ENCODE results near the gene MRPS17.
"Not testable (repeated sequence)": the region's sequence is repeated elsewhere in the genome, so short reads cannot be mapped to it uniquely, and the experiment has no call there.

MRPS17 gene

DNA sequence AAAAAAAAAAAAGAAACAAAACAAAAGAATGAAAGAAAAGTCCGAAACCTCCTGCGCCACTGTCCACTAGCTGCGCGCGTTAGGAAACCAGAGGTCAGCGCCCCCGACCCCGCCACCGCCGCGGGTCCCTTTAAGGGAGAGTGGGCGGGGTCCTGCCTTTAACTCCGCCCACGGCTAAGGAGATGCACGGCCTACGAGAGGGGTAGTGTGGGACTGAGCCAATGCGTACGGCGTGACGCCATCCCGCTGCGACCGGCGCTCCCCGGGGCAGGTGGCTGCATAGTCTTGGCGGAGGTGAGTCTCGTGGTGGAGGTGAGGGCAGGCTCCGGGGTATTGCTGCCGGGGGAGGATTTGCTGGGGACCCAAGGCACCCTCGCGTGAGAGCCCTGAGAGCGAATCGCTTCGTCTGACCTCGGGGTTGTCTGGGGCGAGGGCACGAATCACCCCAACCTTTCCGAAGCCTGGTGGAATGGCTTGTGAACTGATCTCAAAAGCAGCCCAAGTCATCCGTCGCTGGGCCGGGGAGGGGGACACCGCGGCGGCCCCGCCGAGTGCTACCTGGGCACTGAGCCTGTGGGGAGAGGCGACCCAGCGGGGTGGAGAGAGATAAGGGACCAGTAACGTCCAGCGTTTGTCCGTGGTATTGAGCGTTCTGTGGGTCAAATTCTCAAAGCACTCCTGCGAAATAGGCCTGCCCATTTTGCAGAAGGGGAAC is at the start of gene MRPS17:
Gene MRPS17, plus strand, starts transcription at position 241 of the 715 bp plus-strand sequence. CDS start 1,319 bp downstream, outside the sequence.
- peak; percentile 91 to 92 for DNase-seq

DNA sequence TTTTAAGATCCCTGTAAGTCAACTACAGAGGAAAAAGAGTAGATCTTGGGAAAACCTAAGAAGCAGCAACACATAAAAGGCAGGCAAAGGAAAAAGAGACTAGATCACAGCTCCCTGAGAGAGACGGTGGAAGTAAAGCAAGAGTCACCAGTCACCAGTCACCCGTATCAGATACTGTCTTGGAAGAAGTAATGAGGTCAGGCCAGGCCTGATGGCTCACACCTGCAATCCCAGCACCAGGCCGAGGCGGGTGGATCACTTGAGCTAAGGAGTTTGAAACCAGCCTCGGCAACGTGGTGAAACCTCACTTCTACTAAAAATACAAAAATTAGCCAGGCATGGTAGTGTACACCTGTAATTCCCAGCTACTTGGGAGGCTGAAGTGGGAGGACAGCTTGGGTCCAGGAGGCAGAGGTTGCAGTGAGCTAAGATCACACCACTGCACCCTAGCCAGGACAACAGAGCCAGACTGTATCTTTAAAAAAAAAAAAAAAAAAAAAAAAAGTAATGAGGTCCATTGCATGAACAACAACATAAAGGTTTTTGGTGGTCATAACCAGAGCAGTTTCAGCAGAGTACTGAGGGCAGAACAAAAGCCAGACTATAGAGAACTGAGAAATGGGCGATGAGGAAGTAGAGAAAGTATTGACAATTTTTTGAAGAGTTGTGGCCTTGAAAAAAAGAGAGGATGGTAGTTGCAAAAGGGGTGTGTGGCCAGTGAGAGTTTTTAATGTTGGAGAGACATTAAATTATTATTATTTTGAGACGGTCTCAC is 47.5 kb upstream of the MRPS17 start:
- DNase-seq = no peak

DNA sequence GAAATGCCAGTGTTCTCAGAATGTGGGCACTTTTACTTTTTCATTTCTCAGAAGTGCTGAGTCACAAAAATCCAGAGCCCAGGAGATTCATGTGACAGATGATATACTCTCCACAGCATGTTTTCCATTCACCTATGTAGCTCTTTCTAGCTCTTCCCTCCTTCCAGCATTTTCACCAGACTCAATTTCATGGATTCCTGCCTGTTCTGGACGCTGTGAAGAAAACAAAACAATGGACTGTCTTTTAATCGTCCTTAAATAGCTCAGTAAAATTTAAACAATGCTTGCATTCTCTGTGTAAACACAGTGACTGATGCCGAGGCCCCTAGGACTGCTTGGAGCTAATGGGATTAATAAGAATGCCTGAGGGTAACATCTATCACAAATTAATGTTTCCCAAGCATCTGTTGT is 38.9 kb upstream of the MRPS17 start:
- no peak for DNase-seq

DNA sequence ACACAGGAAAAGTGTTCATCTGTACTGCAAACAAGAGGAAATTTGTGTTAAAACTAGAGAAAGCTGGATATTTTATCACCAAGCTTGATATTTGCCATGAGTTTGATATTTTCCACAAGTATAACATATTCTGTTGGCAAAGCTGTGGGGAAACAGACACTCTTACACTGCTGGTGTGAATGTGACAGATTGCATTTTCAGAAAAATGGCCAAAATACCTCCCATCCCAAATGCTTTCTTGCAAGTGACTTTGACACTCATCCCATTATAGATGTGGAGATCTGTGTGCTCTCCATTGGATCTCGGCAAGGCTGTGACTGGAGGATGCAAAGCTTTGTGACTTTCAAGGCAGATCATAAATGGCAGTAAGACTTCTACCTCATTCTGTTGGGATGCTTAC is 33.9 kb upstream of the MRPS17 start:
- no peak for DNase-seq

DNA sequence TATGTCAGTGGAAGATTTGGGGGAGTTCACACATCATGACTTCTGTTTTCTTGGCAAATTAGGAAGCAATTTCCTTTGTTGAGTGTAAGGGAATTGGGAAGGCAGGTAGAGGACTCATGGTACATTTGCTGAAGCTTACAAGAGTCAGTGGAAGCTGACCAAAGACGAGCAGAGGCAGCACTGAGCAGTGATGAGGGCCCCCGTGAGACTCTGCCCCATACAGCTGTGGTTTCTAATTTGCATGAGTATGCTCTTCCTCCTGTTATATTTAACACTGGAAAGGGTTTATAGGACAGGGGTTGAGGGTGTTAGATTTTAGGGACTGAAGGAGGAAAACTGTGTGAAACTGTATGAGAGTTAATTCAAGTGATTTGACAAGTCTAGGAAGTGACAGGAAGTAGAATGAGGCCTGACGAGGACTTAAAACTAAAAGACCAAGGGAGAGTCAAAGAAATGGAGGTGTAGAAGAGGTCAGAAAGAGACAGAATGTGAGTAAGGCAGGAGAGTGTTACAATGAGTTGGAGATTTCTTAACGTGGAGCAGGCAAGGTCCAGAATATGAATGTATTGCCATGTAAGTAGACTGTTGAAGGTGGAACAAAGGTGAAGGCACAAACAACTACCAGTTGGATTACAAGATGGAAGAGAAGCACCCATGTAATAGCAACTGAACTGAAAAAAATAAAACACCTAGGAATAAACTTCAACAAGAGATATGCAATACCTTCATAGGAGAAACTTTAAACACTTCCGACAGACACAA is 23.5 kb upstream of the MRPS17 start:
- no peak for DNase-seq

DNA sequence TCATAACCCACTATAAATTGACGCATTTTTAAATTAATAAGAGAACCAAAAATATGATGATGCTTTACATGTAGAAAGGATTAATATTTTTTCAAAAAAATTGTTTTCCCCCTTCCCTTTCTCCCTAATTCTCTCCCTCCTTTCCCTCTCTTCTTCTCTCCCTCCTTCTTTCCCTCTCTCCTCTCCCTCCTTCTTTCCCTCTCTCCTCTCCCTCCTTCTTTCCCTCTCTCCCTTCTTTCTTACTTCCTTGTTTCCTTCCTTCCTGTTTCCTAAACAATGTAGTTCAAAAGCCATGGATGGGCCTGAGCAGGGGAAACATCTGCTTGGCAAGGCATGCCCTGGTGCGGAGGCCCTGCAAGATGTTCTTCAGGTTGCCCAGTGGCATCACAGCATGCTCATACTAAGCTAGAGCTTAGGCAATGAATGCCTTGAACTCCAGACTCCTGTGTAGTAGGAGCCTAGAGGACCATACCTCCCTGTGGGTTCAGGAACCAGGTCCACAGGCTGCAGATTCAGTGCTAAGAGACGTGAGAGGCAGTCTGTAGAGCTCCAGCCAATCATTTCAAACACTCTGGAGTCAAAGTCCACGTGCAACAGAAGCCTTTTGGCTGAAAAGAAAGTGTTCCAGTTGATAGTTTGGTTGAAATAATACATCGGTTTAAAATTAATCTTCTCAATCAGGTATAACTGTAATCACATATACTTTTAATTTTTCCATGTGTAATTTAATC is 20.1 kb upstream of the MRPS17 start:
- DNase-seq = no peak

DNA sequence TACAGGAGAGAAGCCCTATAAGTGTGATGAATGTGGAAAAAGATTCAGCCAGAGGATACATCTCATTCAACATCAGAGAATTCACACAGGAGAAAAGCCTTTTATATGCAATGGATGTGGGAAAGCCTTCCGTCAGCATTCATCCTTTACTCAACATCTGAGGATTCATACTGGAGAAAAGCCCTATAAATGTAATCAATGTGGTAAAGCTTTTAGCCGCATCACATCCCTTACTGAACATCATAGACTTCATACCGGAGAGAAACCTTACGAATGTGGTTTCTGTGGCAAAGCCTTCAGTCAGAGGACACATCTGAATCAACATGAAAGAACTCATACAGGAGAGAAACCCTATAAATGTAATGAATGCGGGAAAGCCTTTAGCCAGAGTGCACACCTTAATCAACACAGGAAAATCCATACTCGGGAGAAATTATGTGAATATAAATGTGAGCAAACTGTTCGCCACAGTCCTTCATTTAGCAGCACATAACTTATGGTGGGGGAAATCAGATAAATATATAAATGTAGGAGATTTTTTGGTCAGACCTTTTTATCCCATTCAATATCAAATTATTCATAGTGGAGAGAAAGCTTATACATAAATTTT is 12.1 kb upstream of the MRPS17 start:
- DNase-seq = no peak

DNA sequence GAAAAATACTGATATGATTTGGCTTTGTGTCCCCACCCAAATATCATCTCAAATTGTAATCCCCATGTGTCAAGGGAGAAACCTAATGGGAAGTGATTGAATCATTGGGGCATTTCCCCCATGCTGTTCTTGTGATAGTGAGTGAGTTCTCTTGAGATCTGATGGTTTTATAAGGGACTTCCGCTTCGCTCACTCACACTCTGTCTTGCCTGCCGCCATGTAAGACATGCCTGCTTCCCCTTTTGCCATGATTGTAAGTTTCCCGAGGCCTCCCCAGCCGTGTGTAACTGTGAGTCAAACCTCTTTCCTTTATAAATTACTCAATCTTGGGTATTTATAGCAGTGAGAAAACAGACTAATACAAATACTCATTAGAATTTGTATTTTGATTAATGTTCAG is 5.1 kb upstream of the MRPS17 start:
- no peak for DNase-seq

DNA sequence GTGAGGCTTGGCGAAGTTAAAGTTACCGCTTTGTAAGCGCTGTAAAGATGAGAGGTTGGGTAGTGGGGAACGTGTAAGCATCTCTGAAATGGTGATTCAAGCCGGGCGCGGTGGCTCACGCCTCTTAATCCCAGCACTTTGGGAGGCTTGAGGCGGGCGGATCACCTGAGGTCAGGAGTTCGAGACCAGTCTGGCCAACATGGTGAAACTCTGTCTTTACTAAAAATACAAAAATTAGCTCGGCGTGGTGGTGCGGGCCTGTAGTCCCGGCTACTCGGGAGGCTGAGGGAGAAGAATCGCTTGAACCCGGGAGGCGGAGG is 635 bp downstream of the MRPS17 start:
- not testable (repeated sequence) for DNase-seq

DNA sequence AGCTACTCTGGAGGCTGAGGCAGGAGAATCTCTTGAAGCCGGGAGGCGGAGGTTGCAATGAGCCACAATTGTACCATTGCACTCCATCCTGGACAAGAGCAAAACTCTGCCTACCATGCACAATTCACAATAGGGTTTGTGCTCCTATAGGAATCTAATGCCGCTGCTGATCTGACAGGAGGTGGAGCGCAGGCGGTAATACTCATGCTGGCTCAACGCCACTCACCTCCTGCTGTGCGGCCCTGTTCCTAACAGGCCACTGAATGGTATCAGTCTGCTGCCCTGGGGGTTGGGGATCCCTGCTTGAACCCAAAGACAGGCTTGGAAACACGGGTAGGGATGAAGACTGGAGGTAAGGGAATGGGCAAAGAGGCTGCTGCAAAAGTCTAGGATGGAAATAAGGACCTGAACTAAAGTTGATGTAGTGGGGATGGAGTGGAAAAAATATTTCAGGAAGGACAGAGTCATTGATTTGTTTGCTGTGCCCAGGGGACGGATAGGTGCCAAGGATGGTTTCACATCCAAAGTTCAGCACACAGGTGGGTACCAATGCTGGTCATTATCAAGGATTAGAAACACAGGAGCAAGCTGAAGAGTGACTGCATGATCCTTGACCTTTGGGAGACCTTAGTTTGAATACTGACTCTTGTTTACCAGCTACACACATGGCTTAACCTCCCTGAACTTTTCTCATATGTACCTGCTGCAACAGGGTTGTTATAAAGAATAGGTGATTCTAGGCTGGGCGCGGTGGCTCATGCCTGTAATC is 2.2 kb downstream of the MRPS17 start:
- no peak for DNase-seq

DNA sequence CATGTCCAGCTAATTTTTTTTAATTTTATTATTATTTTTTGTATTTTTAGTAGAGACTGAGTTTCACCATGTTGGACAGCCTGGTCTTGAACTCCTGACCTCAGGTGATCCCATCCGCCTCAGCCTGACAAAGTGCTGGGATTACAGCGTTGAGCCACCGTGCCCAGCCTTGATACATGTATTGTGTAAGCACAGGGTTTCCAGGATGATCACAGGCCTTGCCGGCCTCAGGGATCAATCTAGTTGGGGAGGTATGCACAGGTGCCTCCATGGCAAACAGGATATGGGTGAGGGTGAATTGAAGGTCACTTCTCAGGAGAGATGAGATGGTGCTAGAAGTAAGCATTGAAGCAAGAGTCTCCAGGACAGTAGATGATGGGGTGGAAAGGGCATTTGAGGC is 5.5 kb downstream of the MRPS17 start:
- DNase-seq = no peak

DNA sequence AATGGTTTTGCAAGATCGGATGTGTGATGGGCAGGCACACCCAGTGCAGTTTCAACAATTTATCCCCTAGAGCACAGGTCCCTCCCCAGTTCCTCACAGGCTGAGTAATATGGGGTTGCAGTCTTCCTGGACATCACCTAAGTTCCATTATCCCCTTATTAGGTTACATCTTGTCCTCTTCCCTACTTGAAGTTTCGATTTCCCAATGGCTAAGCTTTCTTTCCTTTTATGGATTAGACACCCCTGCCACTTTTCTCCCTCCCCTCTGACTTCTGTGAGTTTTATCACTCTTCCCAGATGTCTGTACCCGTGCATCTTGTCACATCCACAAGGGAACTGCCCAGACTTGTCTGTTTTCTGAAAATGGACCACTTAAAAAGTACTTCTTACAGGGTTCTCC is 10.3 kb downstream of the MRPS17 start:
- no peak for DNase-seq

DNA sequence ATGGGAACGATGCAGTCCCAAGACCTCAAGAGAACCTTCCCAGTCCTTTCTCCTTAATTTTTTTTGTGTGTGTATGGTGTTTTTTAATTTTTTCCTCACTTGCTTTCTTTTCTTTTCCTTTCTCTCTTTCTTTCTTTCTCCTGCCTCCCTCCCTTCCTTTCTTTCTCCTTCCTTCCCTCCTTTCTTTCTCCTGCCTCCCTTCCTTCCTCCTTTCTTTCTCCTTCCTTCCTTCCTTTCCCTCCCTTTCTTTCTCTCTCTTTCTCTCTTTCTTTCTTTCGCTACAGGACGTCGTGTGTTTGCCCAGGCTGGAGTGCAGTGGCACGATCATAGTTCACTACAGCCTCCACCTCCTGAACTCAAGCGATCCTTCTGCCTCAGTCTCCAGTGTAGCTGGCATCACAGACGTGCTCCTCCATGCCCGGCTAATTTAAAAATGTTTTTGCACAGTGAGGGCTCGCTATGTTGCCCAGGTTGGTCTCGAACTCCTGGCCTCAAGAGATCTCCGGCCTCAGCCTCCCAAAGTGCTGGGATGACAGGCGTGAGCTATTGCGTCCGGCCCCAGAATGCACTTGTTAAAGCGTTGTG is 12.0 kb downstream of the MRPS17 start:
- DNase-seq = no peak

DNA sequence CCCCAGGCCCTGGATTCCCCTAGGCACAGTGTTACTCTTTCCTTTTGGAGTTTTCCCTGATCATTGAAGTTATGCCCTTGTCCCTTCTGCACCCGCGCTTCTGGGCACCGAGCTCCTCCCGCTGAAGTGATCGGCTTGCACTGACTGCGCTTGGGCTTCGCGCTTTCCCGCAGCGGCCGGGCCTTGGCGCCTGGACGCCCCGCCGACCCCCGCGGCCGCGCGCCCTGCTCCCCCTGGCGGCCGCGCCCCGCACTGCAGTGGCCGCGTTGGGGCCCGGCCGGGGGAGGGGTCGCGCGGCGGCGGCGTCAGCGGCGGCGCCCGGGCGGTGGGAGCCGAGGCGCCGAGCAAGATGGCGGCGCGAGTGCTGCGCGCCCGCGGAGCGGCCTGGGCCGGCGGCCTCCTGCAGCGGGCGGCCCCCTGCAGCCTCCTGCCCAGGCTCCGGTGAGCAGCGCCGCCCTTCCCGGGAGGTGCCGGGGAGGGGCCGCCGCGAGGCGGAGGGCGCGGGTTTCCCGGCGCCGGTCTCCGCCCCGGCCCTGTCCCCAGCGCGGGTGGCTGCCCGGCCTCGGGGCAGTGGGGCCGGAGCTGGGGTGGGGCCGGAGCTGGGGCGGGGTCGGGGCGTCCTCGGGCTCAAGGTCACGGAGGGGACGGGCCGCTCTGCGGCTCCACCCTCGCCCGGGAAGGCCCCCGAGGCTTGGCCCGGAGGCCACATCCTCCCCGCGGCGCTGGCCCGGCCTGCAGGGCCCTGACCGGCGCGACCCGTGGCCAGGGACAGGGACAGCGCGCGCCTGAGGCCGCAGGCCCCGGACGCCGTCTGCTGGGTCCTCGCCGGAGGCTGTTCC is 12.8 kb downstream of the MRPS17 start, which contains the start of gene NIPSNAP2:
Gene NIPSNAP2, plus strand, starts transcription at position 325 of the 839 bp plus-strand sequence. Its CDS starts 25 bp downstream, at position 350.
- DNase-seq = peak; percentile 52

DNA sequence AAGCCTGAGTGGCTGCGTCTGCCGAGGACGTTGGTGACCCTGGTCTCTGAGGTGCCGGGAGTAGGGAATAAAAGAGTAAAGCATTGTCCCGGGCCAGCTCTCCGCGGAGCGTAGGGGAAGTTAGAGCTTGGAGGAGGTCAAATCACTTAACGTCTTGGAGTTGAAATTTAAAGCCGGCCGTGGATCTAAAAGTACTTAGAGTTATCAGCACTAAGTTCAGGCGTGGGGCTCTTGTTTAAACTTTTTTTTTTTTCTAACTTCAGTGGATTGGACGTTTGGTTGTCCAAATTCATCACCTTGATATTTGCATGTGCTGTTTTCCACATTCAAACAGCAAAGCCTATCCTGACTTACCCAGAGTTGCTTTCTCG is 13.4 kb downstream of the MRPS17 start:
- DNase-seq = peak in 1 of 2 donors; percentile 18

DNA sequence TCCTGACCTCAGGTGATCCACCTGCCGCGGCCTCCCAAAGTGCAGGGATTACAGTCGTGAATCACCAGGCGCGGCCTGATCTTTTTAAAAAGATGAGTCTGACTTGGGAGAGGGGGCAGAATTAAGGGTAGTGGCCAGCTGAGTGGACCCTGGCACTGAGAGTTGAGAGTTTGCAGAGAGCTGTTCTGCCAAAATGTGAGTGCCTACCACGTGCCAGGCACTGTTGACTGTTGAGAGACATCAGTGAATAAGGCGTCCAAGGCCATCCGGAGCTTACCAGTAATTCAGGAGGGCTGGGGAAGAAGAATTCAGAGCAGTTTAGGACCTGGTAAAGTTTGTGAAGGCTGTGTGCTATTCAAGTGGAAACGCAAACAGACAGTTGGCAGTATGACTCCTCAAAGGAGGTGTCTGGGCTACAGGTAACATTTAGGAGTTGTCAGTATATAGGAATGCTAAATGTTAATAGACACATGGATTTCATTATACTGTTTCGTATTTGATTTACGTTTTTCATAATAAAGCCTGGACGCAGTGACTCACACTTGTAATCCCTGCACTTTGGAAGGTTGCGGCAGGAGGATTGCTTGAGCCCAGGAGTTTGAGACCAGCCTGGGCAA is 14.2 kb downstream of the MRPS17 start:
- DNase-seq = no peak

DNA sequence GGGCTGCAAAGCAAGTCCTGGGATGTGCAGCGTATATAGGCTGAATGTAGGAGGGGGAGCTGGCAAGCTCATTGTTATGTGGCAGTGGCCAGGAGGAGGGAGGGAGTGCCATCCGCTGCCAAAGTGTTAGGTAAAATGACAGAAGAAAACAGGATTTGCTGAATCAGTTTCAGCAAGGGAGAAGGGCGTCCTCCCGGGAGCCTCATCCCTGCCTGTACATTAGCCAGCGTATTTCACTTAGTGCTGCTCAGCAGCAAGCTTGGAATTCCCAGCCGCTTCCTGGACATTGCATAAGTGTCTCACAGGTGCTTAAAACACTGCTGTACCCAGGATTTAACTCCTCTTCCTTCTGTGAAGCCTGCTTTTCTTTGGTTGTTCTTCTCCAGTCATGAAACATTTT is 15.2 kb downstream of the MRPS17 start:
- DNase-seq = no peak

DNA sequence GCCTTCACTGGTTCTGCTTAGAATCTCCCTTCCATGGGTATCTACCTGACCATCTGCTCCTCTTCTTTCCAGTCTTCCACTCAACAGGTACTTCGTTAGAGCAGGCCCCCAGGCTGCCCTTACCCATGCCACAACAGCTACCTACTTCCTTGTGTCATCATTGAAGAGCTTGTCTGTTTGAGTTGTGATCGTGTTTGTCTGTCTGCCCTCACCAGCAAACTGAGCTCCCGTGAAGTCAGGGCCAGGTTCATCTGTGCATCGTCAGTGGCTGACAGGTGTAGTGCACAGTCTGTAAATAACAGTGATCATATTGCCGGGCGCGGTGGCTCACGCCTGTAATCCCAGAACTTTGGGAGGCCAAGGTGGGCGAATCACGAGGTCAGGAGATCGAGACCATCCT is 17.7 kb downstream of the MRPS17 start:
- no peak for DNase-seq

DNA sequence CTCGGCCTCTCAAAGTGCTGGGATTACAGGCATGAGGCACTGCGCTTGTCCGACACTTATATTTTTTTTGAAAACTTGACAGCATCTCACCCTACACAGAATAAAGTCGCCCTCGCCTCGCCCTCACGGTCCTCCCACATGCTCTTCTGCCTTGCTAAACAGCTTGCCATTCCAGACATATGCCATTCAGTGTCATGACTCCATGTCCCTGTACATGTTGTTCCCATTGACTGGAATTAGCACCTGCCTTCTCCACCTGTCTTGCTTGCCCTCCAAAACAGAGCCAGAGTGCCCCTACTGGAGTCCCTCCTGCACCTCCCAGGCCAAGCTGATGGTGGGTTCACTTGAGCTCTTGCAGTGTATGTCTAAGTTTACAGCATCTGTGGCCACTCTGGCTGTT is 18.9 kb downstream of the MRPS17 start:
- DNase-seq = no peak

DNA sequence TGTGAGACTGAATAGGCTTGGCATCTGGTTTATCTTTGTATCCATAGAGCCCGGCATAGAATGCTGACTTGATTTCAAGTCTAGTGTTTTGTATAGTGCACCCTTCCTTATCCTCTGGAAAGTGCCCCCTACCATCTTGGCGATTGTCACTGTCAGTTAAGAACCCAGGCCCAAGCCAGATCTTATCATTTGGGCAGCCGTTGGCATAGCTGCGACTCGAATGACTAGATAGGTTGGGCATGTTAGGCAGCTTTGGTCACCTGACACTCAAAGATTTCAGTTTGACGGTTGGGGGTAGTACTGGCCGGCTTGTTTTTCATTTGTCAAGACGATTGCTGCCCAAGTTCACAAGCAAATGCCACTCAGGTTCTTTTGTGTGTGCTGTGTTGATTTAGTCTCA is 19.3 kb downstream of the MRPS17 start:
- no peak for DNase-seq
